ENCODE data around the gene DUSP21.

DNA sequence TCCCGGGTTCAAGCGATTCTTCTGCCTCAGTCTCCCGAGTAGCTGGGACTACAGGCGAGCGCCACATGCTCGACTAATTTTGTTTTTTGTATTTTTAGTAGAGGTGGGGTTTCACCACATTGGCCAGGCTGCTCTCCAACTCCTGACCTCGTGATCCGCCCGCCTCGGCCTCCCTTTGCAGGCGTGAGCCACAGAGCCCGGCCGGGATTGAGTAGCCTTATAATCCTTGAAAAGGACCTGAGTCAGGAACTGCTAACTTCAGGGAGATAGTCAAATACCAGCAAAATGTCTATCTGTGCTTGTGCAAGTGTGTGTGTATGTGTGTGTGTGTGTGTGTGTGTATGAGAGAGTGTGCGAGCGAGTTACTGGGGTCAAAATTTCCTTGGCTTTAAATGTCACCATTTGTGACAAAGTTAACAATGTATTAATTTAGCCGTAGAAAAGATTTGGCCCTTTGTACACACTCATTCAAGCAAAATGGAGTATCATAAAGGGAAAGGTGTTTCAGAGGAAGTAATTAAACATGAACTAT, 27.4 kb downstream of the DUSP21 start:
- TF ChIP-seq, protein P1, sequence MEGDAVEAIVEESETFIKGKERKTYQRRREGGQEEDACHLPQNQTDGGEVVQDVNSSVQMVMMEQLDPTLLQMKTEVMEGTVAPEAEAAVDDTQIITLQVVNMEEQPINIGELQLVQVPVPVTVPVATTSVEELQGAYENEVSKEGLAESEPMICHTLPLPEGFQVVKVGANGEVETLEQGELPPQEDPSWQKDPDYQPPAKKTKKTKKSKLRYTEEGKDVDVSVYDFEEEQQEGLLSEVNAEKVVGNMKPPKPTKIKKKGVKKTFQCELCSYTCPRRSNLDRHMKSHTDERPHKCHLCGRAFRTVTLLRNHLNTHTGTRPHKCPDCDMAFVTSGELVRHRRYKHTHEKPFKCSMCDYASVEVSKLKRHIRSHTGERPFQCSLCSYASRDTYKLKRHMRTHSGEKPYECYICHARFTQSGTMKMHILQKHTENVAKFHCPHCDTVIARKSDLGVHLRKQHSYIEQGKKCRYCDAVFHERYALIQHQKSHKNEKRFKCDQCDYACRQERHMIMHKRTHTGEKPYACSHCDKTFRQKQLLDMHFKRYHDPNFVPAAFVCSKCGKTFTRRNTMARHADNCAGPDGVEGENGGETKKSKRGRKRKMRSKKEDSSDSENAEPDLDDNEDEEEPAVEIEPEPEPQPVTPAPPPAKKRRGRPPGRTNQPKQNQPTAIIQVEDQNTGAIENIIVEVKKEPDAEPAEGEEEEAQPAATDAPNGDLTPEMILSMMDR (IDR thresholded peaks at IDR 0.05), result no peak
- no peak for TF ChIP-seq POLR2A (IDR thresholded peaks at IDR 0.05)

Data from heart left ventricle (tissue), 13 donors.